Measurements from ENCODE around the gene CTU1. TPM values are rescaled to one million over a fixed set of nuclear protein-coding genes. Genes with fewer than 3 reads are reported as not detected.

CTU1 gene
- total RNA-seq, 1 donor from 2014 or later: 7.4 TPM

- Mint-ChIP-seq H3K36me3 (ENCODE audit: insufficient read depth) (no peaks in the 10 kb centered on the region), H3K27ac (peak overlapping the region; percentile 21), H3K9me3 (ENCODE audit: low read depth) (no peaks in the 10 kb centered on the region), H3K27me3 (peaks cover 6% of the 10 kb centered on the region), H3K4me1 (ENCODE audit: low read depth) (peaks cover 2% of the 10 kb centered on the region), H3K4me3 (ENCODE audit: low read depth) (no peak overlapping the region)
- no peak for TF ChIP-seq CTCF (IDR thresholded peaks at IDR 0.05; ENCODE audit: unreplicated experiment)
- no peak for DNase-seq (ENCODE audit: low spot score, unreplicated experiment)
Measured at GRCh38 chr19:51131780-51132680, 23.8 kb upstream of the CTU1 start.

- no peak for TF ChIP-seq CTCF (IDR thresholded peaks at IDR 0.05; ENCODE audit: unreplicated experiment)
Measured at GRCh38 chr19:51129716-51130115, 21.5 kb upstream of the CTU1 start.

GRCh38 chr19:51128227-51128626, 20.0 kb upstream of the CTU1 start:
- H3K4me1 Mint-ChIP-seq (ENCODE audit: low read depth): peaks cover 2% of the 10 kb centered on the region
- H3K27ac Mint-ChIP-seq: no peak overlapping the region
- H3K9me3 Mint-ChIP-seq (ENCODE audit: low read depth): no peaks in the 10 kb centered on the region
- no peak for TF ChIP-seq CTCF (IDR thresholded peaks at IDR 0.05; ENCODE audit: unreplicated experiment)
- H3K27me3 Mint-ChIP-seq: peaks cover 14% of the 10 kb centered on the region
- H3K4me3 Mint-ChIP-seq (ENCODE audit: low read depth): no peak overlapping the region
- H3K36me3 Mint-ChIP-seq (ENCODE audit: insufficient read depth): no peaks in the 10 kb centered on the region
- DNase-seq (ENCODE audit: low spot score, unreplicated experiment): no peak

More at GRCh38 chr19:51129716-51130115, 21.5 kb upstream of the CTU1 start:
- H3K27me3 Mint-ChIP-seq: peaks cover 11% of the 10 kb centered on the region
- no peak for DNase-seq (ENCODE audit: low spot score, unreplicated experiment)
- no peaks in the 10 kb centered on the region for H3K9me3 Mint-ChIP-seq (ENCODE audit: low read depth)
- no peaks in the 10 kb centered on the region for H3K36me3 Mint-ChIP-seq (ENCODE audit: insufficient read depth)
- peaks cover 2% of the 10 kb centered on the region for H3K4me1 Mint-ChIP-seq (ENCODE audit: low read depth)
- H3K27ac Mint-ChIP-seq: no peak overlapping the region
- H3K4me3 Mint-ChIP-seq (ENCODE audit: low read depth): no peak overlapping the region

- Mint-ChIP-seq H3K27ac (no peak overlapping the region), H3K4me1 (ENCODE audit: low read depth) (peaks cover 2% of the 10 kb centered on the region), H3K9me3 (ENCODE audit: low read depth) (no peaks in the 10 kb centered on the region), H3K4me3 (ENCODE audit: low read depth) (no peak overlapping the region), H3K27me3 (peaks cover 14% of the 10 kb centered on the region), H3K36me3 (ENCODE audit: insufficient read depth) (no peaks in the 10 kb centered on the region)
- no peak for DNase-seq (ENCODE audit: low spot score, unreplicated experiment)
- TF ChIP-seq CTCF (IDR thresholded peaks at IDR 0.05; ENCODE audit: unreplicated experiment): no peak
Measured at GRCh38 chr19:51127755-51128154, 19.5 kb upstream of the CTU1 start.

GRCh38 chr19:51127032-51127431, 18.8 kb upstream of the CTU1 start:
- DNase-seq (ENCODE audit: low spot score, unreplicated experiment): no peak
- Mint-ChIP-seq H3K27ac (no peak overlapping the region), H3K27me3 (peaks cover 14% of the 10 kb centered on the region), H3K4me1 (ENCODE audit: low read depth) (no peaks in the 10 kb centered on the region), H3K9me3 (ENCODE audit: low read depth) (no peaks in the 10 kb centered on the region), H3K36me3 (ENCODE audit: insufficient read depth) (no peaks in the 10 kb centered on the region), H3K4me3 (ENCODE audit: low read depth) (no peak overlapping the region)
- no peak for TF ChIP-seq CTCF (IDR thresholded peaks at IDR 0.05; ENCODE audit: unreplicated experiment)

All from progenitor cell of endocrine pancreas (in vitro differentiated cells).